ENCODE data around the gene PWWP2B.

- TF ChIP-seq EZH2phosphoT487 (IDR thresholded peaks at IDR 0.05; ENCODE audit: insufficient read depth, low read depth), result no peak
- TF ChIP-seq EZH2 (IDR thresholded peaks at IDR 0.05; ENCODE audit: insufficient read depth, poor library complexity, severe bottlenecking), result no peak
Measured at GRCh38 chr10:132447446-132448247, 50.6 kb downstream of the PWWP2B start.
